Skin epidermis (tissue), 12 donors: ENCODE data around the gene HMCN1.
A peak's percentile ranks its signal among the peaks of the same experiment; 100 is the strongest.
"Not testable (repeated sequence)": the region's sequence is repeated elsewhere in the genome, so short reads cannot be mapped to it uniquely, and the experiment has no call there.

Source experiments
- H3K27ac ChIP-seq, 21 experiments: fragments of 200-600 bp; sonication (generic) in 11 of 21; one replicate each; pipeline ENCODE4 v1.5.0; 2020; ENCODE audit warnings: mild to moderate bottlenecking in 3 of 21, inconsistent platforms in 2 of 21, moderate library complexity in 2 of 21
- H3K4me3 ChIP-seq, 7 experiments: fragments of 200-600 bp; sonication (generic) in 2 of 7; one replicate each; pipeline ENCODE4 v1.5.0; 2020; ENCODE audit warnings: inconsistent platforms in 2 of 7, mild to moderate bottlenecking in 2 of 7, moderate library complexity in 1 of 7

The HMCN1 gene

DNA sequence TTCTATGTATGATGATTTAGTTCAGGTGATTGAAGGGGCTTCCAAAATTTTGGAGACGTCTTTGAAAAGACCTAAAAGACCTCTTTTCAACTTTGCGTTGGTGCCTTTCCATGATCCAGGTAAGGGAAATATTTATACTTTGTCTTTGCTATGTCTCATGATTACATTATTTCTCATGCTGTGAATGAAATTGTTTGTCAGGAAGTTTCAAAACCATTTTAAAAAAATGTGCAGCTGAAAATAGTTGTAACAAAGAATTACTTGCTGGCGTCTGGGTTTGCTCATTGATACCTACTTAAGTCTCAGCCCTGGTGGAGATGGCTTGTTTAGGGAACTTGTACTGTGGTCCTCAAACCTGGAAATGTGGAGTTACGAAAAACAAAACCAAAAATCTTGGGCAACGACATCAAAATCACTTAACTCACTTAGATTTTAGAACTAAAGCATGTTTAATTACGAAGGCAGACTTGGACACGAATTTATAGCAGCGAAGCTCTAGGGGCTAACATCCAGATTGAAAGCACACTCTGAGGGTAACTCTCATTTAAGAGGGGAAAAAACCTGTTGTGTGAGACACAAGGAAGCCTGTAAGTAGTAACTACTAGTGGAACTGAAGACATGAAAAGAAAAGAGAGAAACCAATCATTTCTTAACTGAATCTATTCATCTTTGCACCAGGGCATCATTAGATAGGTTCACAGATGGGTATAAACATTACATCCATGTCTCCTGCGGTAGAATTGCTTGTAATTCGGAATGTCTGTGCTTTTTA lies 924 bp downstream of the HMCN1 start:
- peak overlapping the region in 20 of 21 experiments; percentile 2 to 86 (median 68) for H3K27ac ChIP-seq
- H3K4me3 ChIP-seq = peak overlapping the region; percentile 24 to 53 (median 45)

DNA sequence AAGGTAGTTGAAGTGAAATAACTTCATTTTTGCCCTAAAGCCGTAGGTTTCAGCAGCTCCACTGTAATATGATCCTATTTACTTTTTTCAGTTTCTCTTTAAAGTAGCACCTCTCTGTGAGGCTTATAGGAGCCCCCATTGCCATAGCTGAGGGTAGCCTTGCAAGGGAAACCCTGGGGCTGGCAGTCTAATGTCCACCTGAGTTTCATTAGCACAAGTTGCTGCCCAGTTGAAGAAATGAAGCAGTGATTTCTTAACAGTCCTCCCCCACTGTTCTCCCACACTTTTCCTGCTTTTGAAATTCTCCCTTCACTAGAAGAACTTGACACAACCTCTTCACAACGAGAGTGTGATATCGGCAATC lies 1.5 kb downstream of the HMCN1 start:
- Histone ChIP-seq H3K4me3 (peak overlapping the region; percentile 15 to 53 (median 45)), H3K27ac (peak overlapping the region in 16 of 21 experiments; percentile 18 to 86 (median 68))

DNA sequence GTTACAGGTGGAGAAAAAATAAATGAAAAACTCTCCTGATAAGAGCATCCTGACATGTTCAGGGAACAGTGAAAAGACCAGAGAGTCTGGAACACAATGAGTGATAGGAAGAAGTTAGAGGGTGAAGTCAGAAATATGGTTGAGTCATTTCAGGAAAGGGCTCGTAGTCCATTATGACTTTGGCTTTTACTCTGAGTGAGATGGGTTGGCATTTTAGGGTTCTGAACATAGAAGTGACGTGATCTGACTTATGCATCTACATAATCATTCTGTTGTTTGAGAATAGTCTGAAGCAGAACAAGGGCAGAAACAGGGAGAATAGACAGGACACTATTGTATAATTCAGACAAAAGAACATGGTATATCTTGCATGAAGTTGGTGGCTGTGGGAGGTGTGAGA lies 5.8 kb downstream of the HMCN1 start:
- no peak overlapping the region for H3K4me3 ChIP-seq
- H3K27ac ChIP-seq = no peak overlapping the region

DNA sequence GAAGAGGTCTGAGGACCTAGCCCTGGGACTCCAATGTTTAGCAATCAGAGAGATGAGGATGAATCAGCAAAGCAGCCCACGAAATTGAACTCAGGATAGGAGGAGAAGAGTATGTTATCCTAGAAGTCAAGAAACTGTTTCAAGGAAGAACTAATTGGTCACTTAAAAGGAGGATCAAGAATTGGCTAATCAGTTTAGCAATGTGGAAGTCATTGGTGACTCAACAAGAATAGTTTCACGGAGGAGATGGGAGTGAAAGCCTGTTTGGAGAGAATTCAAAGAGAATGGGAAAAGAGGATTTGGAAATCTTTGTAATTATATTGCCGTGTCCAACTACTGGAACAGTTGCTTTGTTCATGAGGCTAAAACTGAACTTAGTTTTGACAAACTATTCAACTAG lies 7.4 kb downstream of the HMCN1 start:
- no peak overlapping the region for H3K27ac ChIP-seq
- H3K4me3 ChIP-seq = no peak overlapping the region

DNA sequence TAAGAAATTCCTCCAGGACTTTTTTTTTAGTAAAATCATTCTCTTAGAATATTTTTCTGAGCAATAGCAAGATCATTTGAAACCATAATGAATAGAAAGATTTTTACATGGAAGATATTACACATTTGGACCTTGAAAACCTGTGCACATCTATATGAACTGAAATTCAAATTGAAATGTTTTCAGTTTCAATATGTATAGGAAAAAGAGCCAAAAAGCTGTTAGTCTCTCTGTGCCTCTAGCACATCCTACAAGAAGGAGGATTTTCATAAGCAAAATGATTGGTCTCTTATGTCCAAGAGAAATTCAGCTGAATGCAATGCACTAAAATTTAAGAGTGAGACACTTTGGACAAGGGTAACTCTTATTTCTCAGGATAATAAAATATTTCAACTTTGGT lies 8.2 kb downstream of the HMCN1 start:
- no peak overlapping the region for H3K4me3 ChIP-seq
- H3K27ac ChIP-seq = no peak overlapping the region

DNA sequence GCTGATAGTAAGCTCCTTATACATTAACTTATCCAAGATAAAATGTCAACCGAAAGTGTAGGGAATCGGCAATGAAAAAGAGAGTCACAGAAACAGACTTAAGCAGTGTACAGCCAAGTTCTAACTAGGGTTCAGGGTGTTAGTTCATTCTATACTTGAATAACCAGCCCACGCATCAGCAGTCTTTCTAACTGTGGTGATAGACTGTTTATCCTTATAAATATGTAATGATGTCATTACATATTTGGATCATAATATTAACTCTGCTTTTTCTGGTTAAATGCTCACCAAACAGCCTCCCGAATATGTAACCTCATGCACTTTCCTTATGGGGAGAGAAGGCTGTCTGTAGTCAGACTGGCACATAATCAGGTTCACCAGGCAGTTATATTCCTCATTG lies 11.0 kb downstream of the HMCN1 start:
- H3K4me3 ChIP-seq = no peak overlapping the region
- no peak overlapping the region for H3K27ac ChIP-seq

DNA sequence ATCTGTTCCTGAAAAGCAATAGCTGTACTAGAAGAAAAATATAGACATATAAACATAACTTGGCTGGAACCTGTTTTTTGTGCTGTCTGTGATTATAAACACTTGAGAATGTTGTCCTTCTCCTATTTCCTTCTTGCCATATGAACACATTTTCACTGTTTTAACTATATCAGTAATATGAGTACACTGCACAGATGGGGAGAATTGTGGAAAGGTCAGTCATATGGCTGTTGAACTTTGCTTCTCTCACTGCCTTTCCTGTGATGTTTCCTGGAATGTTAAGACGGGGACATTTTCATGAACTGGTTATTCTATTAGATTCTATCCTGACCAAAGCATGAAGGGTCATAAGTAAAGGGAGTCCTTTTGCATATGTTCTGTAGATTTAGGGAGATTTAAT lies 24.9 kb downstream of the HMCN1 start:
- Histone ChIP-seq H3K4me3 (no peak overlapping the region), H3K27ac (no peak overlapping the region)

DNA sequence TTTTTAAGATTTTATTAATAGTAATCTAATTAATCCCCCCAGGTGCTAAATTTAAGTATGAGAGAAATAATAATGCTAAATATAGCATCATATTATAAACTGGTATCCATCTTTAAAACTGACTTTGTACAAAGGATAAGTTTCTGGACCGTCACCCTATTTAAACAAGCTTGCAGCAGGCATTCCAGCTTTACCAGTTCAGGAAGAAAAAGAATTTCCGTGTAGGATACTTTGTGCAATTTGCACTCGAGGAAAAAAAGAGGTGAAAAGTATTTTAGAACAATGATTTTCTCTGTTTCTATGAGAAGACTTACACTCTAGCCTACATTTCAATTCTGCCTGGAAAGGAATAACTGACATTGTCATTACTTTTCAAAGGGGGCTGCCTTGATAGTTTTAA lies 27.6 kb downstream of the HMCN1 start:
- H3K4me3 ChIP-seq = no peak overlapping the region
- no peak overlapping the region for H3K27ac ChIP-seq

DNA sequence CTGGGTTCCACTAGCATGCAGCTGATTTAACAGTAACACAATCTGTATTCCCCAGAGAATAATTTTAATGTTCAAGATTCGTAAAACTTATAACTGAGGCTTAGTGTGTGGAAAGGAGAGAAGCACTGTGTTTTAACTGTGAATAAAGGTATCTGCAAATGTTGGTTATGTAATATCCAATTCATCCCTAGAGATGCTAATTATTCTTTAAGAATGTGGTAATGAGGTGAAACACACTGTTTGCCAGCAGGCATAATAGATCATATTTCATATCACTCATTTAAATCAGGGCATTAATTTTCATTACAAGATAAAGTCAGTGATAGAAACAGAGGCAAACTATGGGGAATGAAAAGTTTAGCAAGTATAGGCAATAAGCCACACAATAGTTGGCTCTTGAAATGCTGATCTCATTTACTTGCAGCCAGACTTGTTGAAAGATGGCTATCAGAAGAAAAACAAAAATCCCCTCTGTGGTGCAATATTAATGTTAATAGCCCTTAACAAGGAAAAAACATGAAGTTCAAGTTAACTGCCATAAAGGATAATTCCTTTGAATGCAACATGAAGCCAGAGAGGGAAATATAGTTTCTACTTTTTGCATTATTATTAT lies 33.4 kb downstream of the HMCN1 start:
- Histone ChIP-seq H3K4me3 (no peak overlapping the region), H3K27ac (no peak overlapping the region)

DNA sequence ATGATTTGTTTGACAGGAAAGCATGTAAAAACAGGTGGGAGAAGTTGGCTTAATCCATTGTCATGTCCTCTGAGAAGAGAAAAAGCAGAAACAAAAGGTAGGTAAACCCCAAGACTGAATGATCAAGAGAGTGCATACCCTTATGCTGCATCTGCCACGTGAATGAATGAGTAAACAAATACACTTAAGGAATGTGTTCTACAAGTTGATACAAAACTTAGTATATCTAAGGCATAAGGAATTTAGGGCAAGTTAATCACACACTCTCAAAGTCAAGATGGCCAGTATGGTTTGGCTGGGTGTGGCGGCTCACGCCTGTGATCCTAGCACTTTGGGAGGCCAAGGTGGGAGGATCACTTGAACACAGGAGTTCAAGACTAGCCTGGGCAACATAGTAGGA lies 34.2 kb downstream of the HMCN1 start:
- no peak overlapping the region for H3K27ac ChIP-seq
- H3K4me3 ChIP-seq = no peak overlapping the region

DNA sequence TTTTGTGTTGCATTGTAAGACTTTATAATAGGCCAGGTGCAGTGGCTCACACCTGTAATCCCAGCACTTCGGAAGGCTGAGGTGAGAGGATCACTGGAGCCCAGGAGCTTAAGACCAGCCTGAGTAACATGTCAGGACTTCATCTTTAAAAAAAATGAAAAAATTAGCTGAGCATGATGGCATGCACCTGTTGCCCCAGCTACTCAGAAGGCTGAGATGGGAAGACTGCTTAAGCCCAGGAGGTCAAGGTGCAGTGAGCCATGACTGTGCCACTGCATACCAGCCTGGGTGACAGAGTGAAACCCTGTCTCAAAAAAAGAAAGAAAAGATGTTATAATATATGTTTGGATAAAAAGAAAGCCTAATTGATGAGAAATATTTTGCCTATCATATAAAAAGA lies 34.9 kb downstream of the HMCN1 start:
- H3K27ac ChIP-seq = no peak overlapping the region
- H3K4me3 ChIP-seq = no peak overlapping the region

DNA sequence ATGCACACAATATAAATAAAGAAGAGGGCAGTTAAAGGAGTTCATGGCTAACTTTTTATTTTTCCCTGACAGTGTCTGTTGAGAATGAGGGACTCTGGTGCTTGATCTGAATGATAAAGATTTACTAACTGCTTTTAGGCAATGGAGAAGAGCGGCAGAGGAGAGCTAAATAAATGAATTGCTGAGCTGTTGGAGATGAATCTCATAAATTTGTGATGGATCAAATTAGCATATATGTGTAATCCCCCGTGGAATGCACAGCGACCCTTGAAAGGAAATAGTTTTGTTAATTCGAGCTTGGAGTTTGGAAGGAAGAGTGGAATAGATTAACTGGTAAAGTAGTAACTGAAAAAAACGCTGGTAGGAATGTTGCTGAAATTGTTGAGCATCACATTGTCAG lies 40.2 kb downstream of the HMCN1 start:
- Histone ChIP-seq H3K27ac (no peak overlapping the region), H3K4me3 (no peak overlapping the region)

DNA sequence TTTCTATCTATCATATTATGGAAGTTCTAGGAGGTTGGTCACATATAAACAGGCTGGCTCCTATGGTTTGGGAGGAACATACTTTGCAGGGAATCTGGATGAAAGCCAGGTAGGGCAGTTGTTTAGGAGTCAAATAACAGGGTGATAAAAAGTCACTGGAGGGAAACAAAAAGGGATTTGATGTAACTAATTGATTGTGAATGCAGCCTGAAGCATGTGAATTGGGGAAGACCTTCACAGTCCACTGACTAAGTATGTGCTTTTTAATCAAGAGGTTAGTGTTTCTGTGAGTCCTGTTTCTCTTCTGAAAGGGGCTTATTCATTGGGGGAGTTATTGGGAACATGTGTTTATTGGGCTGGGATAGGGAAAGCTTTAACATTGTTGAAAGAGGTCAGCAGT lies 41.3 kb downstream of the HMCN1 start:
- no peak overlapping the region for H3K27ac ChIP-seq
- no peak overlapping the region for H3K4me3 ChIP-seq

DNA sequence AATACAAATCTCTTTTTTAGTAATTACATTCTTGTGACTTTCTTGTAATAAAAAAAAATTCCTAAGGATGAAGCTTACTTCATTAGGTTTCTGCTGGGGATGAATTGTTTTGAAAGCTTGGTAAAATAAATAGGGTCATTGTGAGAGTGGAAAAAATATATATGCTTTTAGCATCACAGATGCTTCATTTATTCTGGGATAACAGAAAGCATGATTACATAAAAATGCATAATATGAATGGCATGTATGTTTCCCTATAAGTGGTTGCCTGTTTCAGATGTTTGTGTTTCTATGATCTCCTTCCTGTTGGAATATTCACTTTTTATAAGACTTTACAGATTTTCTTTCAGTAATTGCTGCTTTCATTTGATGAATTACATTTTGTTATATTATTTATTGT lies 42.3 kb downstream of the HMCN1 start:
- Histone ChIP-seq H3K27ac (no peak overlapping the region), H3K4me3 (no peak overlapping the region)

DNA sequence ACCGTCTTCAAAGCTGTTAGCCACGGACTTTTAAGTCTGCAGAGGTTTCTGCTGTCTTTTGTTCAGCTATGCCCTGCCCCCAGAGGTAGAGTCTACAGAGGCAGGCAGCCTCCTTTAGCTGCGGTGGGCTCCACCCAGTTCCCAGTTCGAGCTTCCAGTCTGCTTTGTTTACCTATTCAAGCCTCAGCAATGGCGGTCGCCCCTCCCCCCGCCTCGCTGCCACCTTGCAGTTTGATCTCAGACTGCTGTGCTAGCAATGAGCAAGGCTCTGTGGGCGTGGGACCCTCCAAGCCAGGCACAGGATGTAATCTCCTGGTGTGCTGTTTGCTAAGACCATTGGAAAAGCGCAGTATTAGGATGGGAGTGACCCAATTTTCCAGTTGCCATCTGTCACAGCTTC lies 49.7 kb downstream of the HMCN1 start:
- not testable (repeated sequence) for H3K27ac ChIP-seq, H3K4me3 ChIP-seq

DNA sequence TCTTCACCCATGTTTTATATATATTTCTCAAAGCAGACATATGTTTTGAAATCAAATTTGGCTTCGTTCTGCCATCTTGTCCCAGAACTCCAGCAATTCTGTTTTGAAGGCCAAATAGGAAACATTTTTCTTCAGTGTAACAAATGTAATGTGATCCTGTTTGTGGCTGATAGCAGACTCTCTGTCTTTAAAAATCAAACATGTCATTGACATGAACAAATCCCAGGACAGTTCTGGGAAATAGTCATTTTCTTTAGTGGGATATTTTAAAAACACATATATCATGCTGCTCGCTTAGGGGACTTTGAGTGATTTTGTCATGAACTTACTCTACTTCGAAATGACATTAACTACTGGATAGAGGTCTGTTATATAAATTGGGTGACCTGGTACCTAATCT lies 51.4 kb downstream of the HMCN1 start:
- Histone ChIP-seq H3K27ac (no peak overlapping the region), H3K4me3 (no peak overlapping the region)

DNA sequence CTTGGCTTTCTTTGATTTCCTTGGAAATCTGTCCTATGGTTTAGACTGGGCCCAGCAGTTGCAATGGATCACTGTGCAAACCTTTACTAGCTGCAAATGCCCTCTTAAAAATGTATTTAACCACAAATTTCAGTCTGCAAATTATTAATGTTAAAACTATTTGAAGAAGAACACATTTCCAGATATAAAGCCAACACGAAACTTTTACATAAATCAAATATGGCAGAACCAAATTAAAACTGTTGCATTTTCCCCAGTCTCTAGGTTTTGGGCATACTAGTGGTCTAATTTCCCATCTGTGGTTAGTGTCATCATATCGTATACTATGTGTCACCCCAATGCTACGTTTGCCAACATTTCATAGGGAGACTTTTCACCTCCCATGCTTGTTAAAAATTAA lies 52.3 kb downstream of the HMCN1 start:
- Histone ChIP-seq H3K27ac (no peak overlapping the region), H3K4me3 (no peak overlapping the region)

DNA sequence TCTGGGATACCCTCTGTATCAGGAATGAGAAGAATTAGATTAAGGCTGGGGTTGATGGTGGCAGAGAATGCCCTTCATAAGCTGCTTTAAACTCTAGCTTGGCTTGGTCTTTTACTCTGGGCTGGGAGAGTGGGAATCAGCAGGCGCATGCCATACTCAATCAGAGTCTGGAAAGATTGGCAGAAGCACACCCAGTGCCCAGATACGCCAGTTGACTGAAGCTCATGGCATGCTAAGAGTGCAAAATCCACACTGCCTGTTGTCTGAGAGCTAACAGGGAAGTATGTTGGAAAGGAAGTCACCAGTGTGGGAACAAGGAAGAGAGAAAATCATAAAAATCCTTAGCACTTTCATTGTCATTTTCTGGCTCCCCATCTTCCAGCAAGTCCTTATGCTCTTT lies 53.0 kb downstream of the HMCN1 start:
- no peak overlapping the region for H3K4me3 ChIP-seq
- H3K27ac ChIP-seq = no peak overlapping the region

DNA sequence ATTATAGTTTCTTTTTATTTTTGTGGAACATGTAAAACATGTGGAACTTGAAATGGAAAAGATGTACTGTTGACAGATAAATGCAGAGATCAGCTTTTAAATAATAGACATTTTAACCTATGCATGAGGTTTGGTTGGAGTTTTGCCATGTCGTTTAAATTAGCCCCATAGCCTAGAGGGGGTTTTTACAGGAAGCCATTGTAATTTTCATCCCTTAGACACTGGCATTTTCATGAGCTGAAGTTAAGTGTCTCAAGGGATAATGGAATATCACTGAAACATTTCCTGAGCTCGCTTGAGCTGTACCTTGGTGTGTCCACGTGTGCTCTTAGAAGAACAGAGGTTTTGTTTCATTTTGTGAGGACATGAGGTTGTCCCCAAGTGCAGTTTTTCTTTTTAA lies 54.2 kb downstream of the HMCN1 start:
- H3K4me3 ChIP-seq = no peak overlapping the region
- no peak overlapping the region for H3K27ac ChIP-seq

DNA sequence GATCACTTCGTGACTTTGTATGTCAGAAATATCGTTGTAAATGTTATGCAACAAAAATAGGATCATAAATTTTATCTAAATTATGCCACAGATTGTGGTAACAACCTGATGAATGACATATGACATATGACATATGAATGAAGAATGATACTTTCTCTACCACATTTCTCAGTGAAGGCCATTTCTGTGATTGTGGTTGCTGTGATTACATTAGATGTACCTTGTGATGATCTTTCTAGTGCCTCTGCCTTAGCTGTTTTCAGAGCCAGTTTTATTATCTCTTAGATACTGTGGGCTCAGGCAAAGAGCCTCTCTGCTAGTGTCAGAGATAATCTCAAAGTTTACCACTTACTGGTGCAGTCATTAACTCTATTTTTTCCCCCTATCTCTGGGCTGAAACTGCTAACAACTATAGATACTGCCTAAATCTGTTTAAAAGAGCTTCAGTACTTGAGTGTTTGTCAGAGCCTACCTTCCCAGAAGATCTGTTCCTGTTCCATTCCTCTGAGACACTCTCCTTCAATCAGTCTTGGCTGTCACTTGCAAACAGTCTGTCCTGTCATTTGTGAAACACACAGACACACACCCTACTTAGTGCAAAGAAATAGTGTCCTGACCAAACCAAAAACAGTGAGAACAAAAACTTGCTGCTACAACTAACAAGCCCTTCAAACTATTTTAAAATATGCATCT lies 55.5 kb downstream of the HMCN1 start:
- Histone ChIP-seq H3K4me3 (no peak overlapping the region), H3K27ac (peak overlapping the region in 6 of 21 experiments; percentile 22 to 64 (median 34))

DNA sequence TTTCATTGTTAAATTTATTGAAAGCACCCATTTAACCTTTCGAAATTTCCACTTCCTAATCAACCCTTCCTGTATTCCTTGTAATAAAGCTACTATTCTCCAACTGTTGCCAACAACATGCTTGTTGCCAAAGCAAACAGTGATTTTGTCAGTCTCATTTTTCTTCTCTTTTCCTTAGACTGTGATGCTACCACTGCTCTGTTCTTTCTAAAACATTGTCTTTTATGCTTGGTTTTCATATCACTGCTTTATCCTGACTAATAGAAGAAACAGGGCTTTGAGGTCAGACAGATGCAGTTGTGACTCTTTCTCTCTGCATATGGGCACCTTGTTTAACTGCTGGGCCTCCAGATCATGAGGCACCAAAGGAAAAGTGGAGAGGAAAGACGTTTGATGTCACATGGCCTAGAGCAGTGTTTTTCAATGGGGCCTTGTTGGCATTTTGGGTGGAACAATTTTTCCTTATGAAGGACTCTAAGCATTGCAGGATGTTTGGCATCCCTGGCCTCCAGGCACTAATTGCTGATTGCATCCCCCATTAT lies 56.1 kb downstream of the HMCN1 start:
- H3K4me3 ChIP-seq = no peak overlapping the region
- peak overlapping the region in 3 of 21 experiments; percentile 10 to 38 (median 30) for H3K27ac ChIP-seq
